ENCODE results near the gene ADARB2.

The ADARB2 gene

GRCh38 chr10:1297566-1298301, 439.6 kb downstream of the ADARB2 start:
- Histone ChIP-seq H3K4me3 (ENCODE audit: low read length in 2 of 2) (no peak overlapping the region), H2AK5ac (ENCODE audit: low read depth, low read length) (no peak overlapping the region), H3K18ac (ENCODE audit: low read length) (peak overlapping the region; percentile 67), H3K9ac (ENCODE audit: low read depth, low read length, poor library complexity) (no peak overlapping the region), H3K79me1 (ENCODE audit: low read depth, low read length) (no peaks in the 10 kb centered on the region), H2BK120ac (ENCODE audit: low read depth, low read length) (no peak overlapping the region), H2BK5ac (ENCODE audit: low read length) (peak overlapping the region; percentile 27), H3K9me3 (replicated peaks in 1 of 2; ENCODE audit: control insufficient read depth in 2 of 2, insufficient read depth in 1 of 2, low read depth in 1 of 2, low read length in 2 of 2) (no peaks in the 10 kb centered on the region), H2BK15ac (ENCODE audit: low read length) (peak overlapping the region; percentile 15), H4K91ac (ENCODE audit: low read depth, low read length, poor library complexity) (no peak overlapping the region), H3K27me3 (ENCODE audit: control insufficient read depth in 3 of 3, insufficient read depth in 3 of 3, low read depth in 1 of 3, low read length in 3 of 3) (peaks cover 0 to 2% (median 0%) of the 10 kb centered on the region in 3 experiments), H3K4ac (ENCODE audit: low read length) (no peak overlapping the region), H3K14ac (ENCODE audit: low read length) (no peak overlapping the region), H3K23ac (ENCODE audit: low read depth, low read length, poor library complexity) (no peak overlapping the region), H3K36me3 (replicated peaks in 1 of 2; ENCODE audit: control insufficient read depth in 2 of 2, insufficient read depth in 2 of 2, low read length in 2 of 2) (no peaks in the 10 kb centered on the region), H3K4me1 (ENCODE audit: control insufficient read depth in 2 of 2, insufficient read depth in 1 of 2, low read depth in 1 of 2, low read length in 2 of 2) (peaks cover 9 to 19% of the 10 kb centered on the region in 2 donors), H3K4me2 (ENCODE audit: insufficient read depth, low read length, poor library complexity, severe bottlenecking) (no peak overlapping the region), H3K27ac (replicated peaks; ENCODE audit: low read length) (no peak overlapping the region), H2AFZ (ENCODE audit: low read length) (no peak overlapping the region), H2BK12ac (ENCODE audit: low read length) (peak overlapping the region; percentile 58), H4K8ac (ENCODE audit: low read depth, low read length) (no peak overlapping the region)
- DNase-seq (ENCODE audit: low spot score), result no peak
- WGBS, 2 donors (ENCODE audit: extremely low coverage in 2 of 2, insufficient read length in 2 of 2, insufficient replicate concordance in 1 of 2), result no CpG with 5 or more reads among the region's 14 CpGs

- Histone ChIP-seq H3K4me1 (ENCODE audit: control insufficient read depth in 2 of 2, insufficient read depth in 1 of 2, low read depth in 1 of 2, low read length in 2 of 2) (peaks cover 9 to 29% of the 10 kb centered on the region in 2 donors), H3K4me3 (ENCODE audit: low read length in 2 of 2) (no peak overlapping the region), H3K9me3 (replicated peaks in 1 of 2; ENCODE audit: control insufficient read depth in 2 of 2, insufficient read depth in 1 of 2, low read depth in 1 of 2, low read length in 2 of 2) (no peaks in the 10 kb centered on the region), H3K18ac (ENCODE audit: low read length) (no peak overlapping the region), H2BK15ac (ENCODE audit: low read length) (no peak overlapping the region), H4K8ac (ENCODE audit: low read depth, low read length) (no peak overlapping the region), H2AK5ac (ENCODE audit: low read depth, low read length) (no peak overlapping the region), H2BK5ac (ENCODE audit: low read length) (no peak overlapping the region), H3K4me2 (ENCODE audit: insufficient read depth, low read length, poor library complexity, severe bottlenecking) (no peak overlapping the region), H3K4ac (ENCODE audit: low read length) (no peak overlapping the region), H2AFZ (ENCODE audit: low read length) (no peak overlapping the region), H3K36me3 (replicated peaks in 1 of 2; ENCODE audit: control insufficient read depth in 2 of 2, insufficient read depth in 2 of 2, low read length in 2 of 2) (no peaks in the 10 kb centered on the region), H3K9ac (ENCODE audit: low read depth, low read length, poor library complexity) (no peak overlapping the region), H3K23ac (ENCODE audit: low read depth, low read length, poor library complexity) (no peak overlapping the region), H4K91ac (ENCODE audit: low read depth, low read length, poor library complexity) (no peak overlapping the region), H3K27me3 (ENCODE audit: control insufficient read depth in 3 of 3, insufficient read depth in 3 of 3, low read depth in 1 of 3, low read length in 3 of 3) (peaks cover 0 to 7% (median 0%) of the 10 kb centered on the region in 3 experiments), H3K14ac (ENCODE audit: low read length) (no peak overlapping the region), H3K27ac (replicated peaks; ENCODE audit: low read length) (no peak overlapping the region), H2BK12ac (ENCODE audit: low read length) (no peak overlapping the region), H3K79me1 (ENCODE audit: low read depth, low read length) (no peaks in the 10 kb centered on the region), H2BK120ac (ENCODE audit: low read depth, low read length) (no peak overlapping the region)
- WGBS, 2 donors (ENCODE audit: extremely low coverage in 2 of 2, insufficient read length in 2 of 2, insufficient replicate concordance in 1 of 2), result no CpG with 5 or more reads among the region's 7 CpGs
- no peak for DNase-seq (ENCODE audit: low spot score)
Observed at GRCh38 chr10:1295756-1296480, 441.4 kb downstream of the ADARB2 start.

GRCh38 chr10:1294748-1295147, 442.6 kb downstream of the ADARB2 start:
- H2AK5ac ChIP-seq (ENCODE audit: low read depth, low read length), result peak overlapping the region; percentile 6

More at GRCh38 chr10:1294748-1295147, 442.6 kb downstream of the ADARB2 start:
- Histone ChIP-seq H3K18ac (ENCODE audit: low read length) (peak overlapping the region; percentile 2), H2BK5ac (ENCODE audit: low read length) (peak overlapping the region; percentile 62), H3K4me1 (ENCODE audit: control insufficient read depth in 2 of 2, insufficient read depth in 1 of 2, low read depth in 1 of 2, low read length in 2 of 2) (peaks cover 9 to 30% of the 10 kb centered on the region in 2 donors), H3K4me3 (ENCODE audit: low read length in 2 of 2) (no peak overlapping the region), H3K23ac (ENCODE audit: low read depth, low read length, poor library complexity) (no peak overlapping the region), H3K4ac (ENCODE audit: low read length) (no peak overlapping the region), H4K8ac (ENCODE audit: low read depth, low read length) (no peak overlapping the region), H3K27me3 (ENCODE audit: control insufficient read depth in 3 of 3, insufficient read depth in 3 of 3, low read depth in 1 of 3, low read length in 3 of 3) (peaks cover 0 to 10% (median 0%) of the 10 kb centered on the region in 3 experiments), H2BK120ac (ENCODE audit: low read depth, low read length) (peak overlapping the region; percentile 56), H2BK12ac (ENCODE audit: low read length) (no peak overlapping the region), H3K27ac (replicated peaks; ENCODE audit: low read length) (no peak overlapping the region), H3K4me2 (ENCODE audit: insufficient read depth, low read length, poor library complexity, severe bottlenecking) (no peak overlapping the region), H3K36me3 (replicated peaks in 1 of 2; ENCODE audit: control insufficient read depth in 2 of 2, insufficient read depth in 2 of 2, low read length in 2 of 2) (no peaks in the 10 kb centered on the region), H2AFZ (ENCODE audit: low read length) (no peak overlapping the region), H3K14ac (ENCODE audit: low read length) (no peak overlapping the region), H4K91ac (ENCODE audit: low read depth, low read length, poor library complexity) (no peak overlapping the region), H3K79me1 (ENCODE audit: low read depth, low read length) (no peaks in the 10 kb centered on the region), H3K9me3 (replicated peaks in 1 of 2; ENCODE audit: control insufficient read depth in 2 of 2, insufficient read depth in 1 of 2, low read depth in 1 of 2, low read length in 2 of 2) (no peaks in the 10 kb centered on the region), H2BK15ac (ENCODE audit: low read length) (peak overlapping the region; percentile 28), H3K9ac (ENCODE audit: low read depth, low read length, poor library complexity) (no peak overlapping the region)
- WGBS, 2 donors (ENCODE audit: extremely low coverage in 2 of 2, insufficient read length in 2 of 2, insufficient replicate concordance in 1 of 2), result no CpG with 5 or more reads among the region's 7 CpGs
- no peak for DNase-seq (ENCODE audit: low spot score)
